Endothelial cell of umbilical vein (primary cell): ENCODE results near the gene DUOX2. TPM values are rescaled to one million over a fixed set of nuclear protein-coding genes. Genes with fewer than 3 reads are reported as not detected.

Experiments
- BruUV-seq: library from RNA; stranded (reverse); fragments of 400-500 nt; replicated peaks from 2 replicates; lab custom pipeline; 2021; lab: Mats Ljungman, UMichigan
- CTCF ChIA-PET: fragments of 300-600, 350-600 bp; sonication (Branson Sonifier 250); formaldehyde crosslinking; loops from one replicate; lab custom pipeline; 2021; ENCODE audit warnings: antibody characterized with exemption, inconsistent platforms; lab: Charles Lee
- POLR2A ChIA-PET: fragments of 300-600, 350-600 bp; sonication (Branson Sonifier 250); formaldehyde crosslinking; loops from one replicate; lab custom pipeline; 2021; ENCODE audit warnings: antibody characterized with exemption, inconsistent platforms; lab: Charles Lee
- DNase-seq: peaks from one replicate; pipeline ENCODE4 v3.0.0-alpha.2; 2011; ENCODE audit warnings: low read depth, low spot score
- FAIRE-seq: peaks from 2 replicates; lab custom pipeline; 2011; peaks lifted over from hg19 to GRCh38; lab: Jason Lieb, UNC
- H2AFZ ChIP-seq: 2 replicates; pipeline ENCODE4 v1.6.0; 2012; ENCODE audit warnings: low read depth, low read length, control low read depth, inconsistent platforms
- H3K27ac ChIP-seq: 2 replicates; pipeline ENCODE4 v1.5.1; 2011; ENCODE audit warnings: low read depth, mild to moderate bottlenecking, control low read depth, low read length, moderate library complexity; ENCODE audit not compliant: insufficient read depth
- H3K27me3 ChIP-seq, 2 experiments: 2 replicates each; pipeline versions ENCODE4 v1.6.0 to v1.6.1; 2011; ENCODE audit warnings: low read length in 2 of 2, mixed read lengths in 1 of 2; ENCODE audit not compliant: control insufficient read depth in 2 of 2, insufficient read depth in 2 of 2
- H3K36me3 ChIP-seq, 2 experiments: 2 replicates in 1 of 2; 3 replicates in 1 of 2; pipeline ENCODE4 v1.5.1; 2011; ENCODE audit warnings: low read length in 2 of 2, mild to moderate bottlenecking in 1 of 2, moderate library complexity in 1 of 2; ENCODE audit not compliant: control insufficient read depth in 2 of 2, insufficient read depth in 2 of 2; ENCODE audit errors: extremely low read depth in 1 of 2
- H3K4me1 ChIP-seq: 3 replicates; pipeline ENCODE4 v1.5.1; 2011; ENCODE audit warnings: mild to moderate bottlenecking, low read length; ENCODE audit not compliant: control insufficient read depth, insufficient read depth; ENCODE audit errors: extremely low read depth
- H3K4me2 ChIP-seq: 2 replicates; pipeline ENCODE4 v1.6.1; 2011; ENCODE audit warnings: low read length, control low read depth, mixed read lengths; ENCODE audit not compliant: insufficient read depth
- H3K4me3 ChIP-seq, 3 experiments: fragments of 200-600 bp in 1 of 3; sonication (generic), shearing (Covaris generic) in 1 of 3; replicated peaks in 1 of 3; 2 replicates each; pipeline ENCODE4 v1.5.1; 2011 to 2016; ENCODE audit warnings: control low read depth in 3 of 3, low read length in 3 of 3, mild to moderate bottlenecking in 2 of 3, inconsistent platforms in 1 of 3, low read depth in 1 of 3, moderate library complexity in 1 of 3; ENCODE audit not compliant: insufficient read depth in 1 of 3
- H3K79me2 ChIP-seq: 2 replicates; pipeline ENCODE4 v1.6.0; 2012; ENCODE audit warnings: low read length, inconsistent platforms; ENCODE audit not compliant: control insufficient read depth, insufficient read depth
- H3K9ac ChIP-seq: replicated peaks from 2 replicates; pipeline ENCODE3; 2011; ENCODE audit warnings: low read length, control low read depth; ENCODE audit not compliant: insufficient read depth; ENCODE audit errors: extremely low read depth
- H3K9me1 ChIP-seq: replicated peaks from 3 replicates; pipeline ENCODE4 v1.6.0; 2011; ENCODE audit warnings: mild to moderate bottlenecking, low read length; ENCODE audit not compliant: control insufficient read depth, insufficient read depth; ENCODE audit errors: extremely low read depth
- H3K9me3 ChIP-seq: replicated peaks from 2 replicates; pipeline ENCODE4 v1.5.1; 2012; ENCODE audit warnings: low read length, inconsistent platforms; ENCODE audit not compliant: control insufficient read depth, insufficient read depth
- H4K20me1 ChIP-seq: replicated peaks from 2 replicates; pipeline ENCODE3; 2011; ENCODE audit warnings: mild to moderate bottlenecking, low read length; ENCODE audit not compliant: control insufficient read depth, insufficient read depth; ENCODE audit errors: extremely low read depth
- CTCF ChIP-seq, 2 donors: IDR thresholded peaks; 1 replicate in 1 of 2; 2 replicates in 1 of 2; pipeline ENCODE4 v1.5.1; 2011; ENCODE audit warnings: low read length in 2 of 2, mild to moderate bottlenecking in 2 of 2, moderate library complexity in 2 of 2, control low read depth in 1 of 2, inconsistent platforms in 1 of 2, low read depth in 1 of 2; ENCODE audit not compliant: insufficient read depth in 1 of 2; ENCODE audit errors: extremely low read depth in 1 of 2
- EZH2 ChIP-seq: IDR thresholded peaks from 2 replicates; pipeline ENCODE4 v1.6.1; 2012; ENCODE audit warnings: borderline replicate concordance, low read depth, mild to moderate bottlenecking, moderate library complexity, low read length, inconsistent platforms; ENCODE audit not compliant: severe bottlenecking
- FOS ChIP-seq: IDR thresholded peaks from 2 replicates; pipeline ENCODE4 v1.6.1; 2011; ENCODE audit warnings: mild to moderate bottlenecking, low read length, moderate library complexity, borderline replicate concordance; ENCODE audit not compliant: insufficient read depth
- GATA2 ChIP-seq: IDR thresholded peaks from 2 replicates; pipeline ENCODE4 v1.7.0; 2011; ENCODE audit warnings: low read depth, mild to moderate bottlenecking, moderate library complexity, mixed read lengths, low read length; ENCODE audit not compliant: insufficient read length, insufficient read depth
- JUN ChIP-seq: IDR thresholded peaks from 2 replicates; pipeline ENCODE4 v1.6.1; 2011; ENCODE audit warnings: borderline replicate concordance, low read depth; ENCODE audit not compliant: insufficient read length, insufficient read depth
- MAX ChIP-seq: IDR thresholded peaks from 2 replicates; pipeline ENCODE4 v1.6.1; 2011; ENCODE audit not compliant: insufficient read depth, insufficient read length
- MYC ChIP-seq: IDR thresholded peaks from one replicate; pipeline ENCODE4 v1.6.1; 2011; ENCODE audit warnings: mild to moderate bottlenecking, low read depth, low read length
- POLR2A ChIP-seq: IDR thresholded peaks from 2 replicates; pipeline ENCODE4 v1.6.1; 2012; ENCODE audit warnings: low read depth, mild to moderate bottlenecking, control low read depth, low read length
- POLR2AphosphoS5 ChIP-seq: IDR thresholded peaks from 2 replicates; pipeline ENCODE4 v1.6.1; 2012; ENCODE audit warnings: low read depth, mild to moderate bottlenecking, control low read depth, low read length, moderate library complexity; ENCODE audit not compliant: insufficient read depth
- dilution Hi-C: fragments of 300-500 bp; cut with MboI; formaldehyde crosslinking; loops from one replicate; pipeline ENCODE4 v1.15.0; 2019; ENCODE audit warnings: low sequenced_read_pairs; ENCODE audit not compliant: extremely low pct_ligation_motif_present
- intact Hi-C: fragments of 100-400 bp; cut with micrococcal nuclease; formaldehyde crosslinking; loops from one replicate; pipeline ENCODE4 v1.10.0; 2022
- polyA plus RNA-seq, 4 experiments: library from polyadenylated mRNA; depleted of rRNA in 3 of 4; stranded (reverse) in 3 of 4; unstranded in 1 of 4; fragments of >200 nt; gene quantifications; 2 replicates each; pipeline versions ENCODE4 v1.2.1 to v1.2.3, GENCODE V29; 2011 to 2012; ENCODE audit warnings: missing spikeins in 1 of 4
- total RNA-seq: library from RNA; stranded (reverse); gene quantifications from 2 replicates; pipeline ENCODE4 v1.2.3, GENCODE V29; 2021

DUOX2 gene
- total and polyA plus RNA-seq, 2 donors (not counting 3 experiments of a cell fraction or from before 2014, with no cell fraction given), result 0.01 TPM; not detected in 1

DNA sequence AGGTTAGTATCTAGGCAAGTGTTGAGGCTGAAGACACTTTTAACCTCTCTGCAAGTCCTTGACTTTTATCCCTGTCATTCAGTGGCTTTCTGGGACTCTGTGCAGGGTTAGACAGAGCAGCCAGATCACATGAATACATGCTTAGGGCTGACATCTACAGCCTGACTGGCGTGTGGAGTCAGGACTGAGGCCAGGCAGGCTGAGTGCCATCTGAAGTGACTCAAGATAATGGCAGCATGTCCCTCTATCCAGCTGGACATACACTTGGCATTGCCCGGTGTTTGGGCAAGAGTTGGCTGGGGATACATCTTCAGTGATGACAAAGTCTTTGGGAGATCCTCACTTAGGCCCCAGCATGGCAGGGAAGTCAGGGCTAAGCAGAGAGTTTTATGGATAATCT, 22.4 kb downstream of the DUOX2 start:
- H3K27me3 ChIP-seq, result peaks cover 28 to 33% of the 10 kb centered on the region in 2 experiments
- H3K9me3 ChIP-seq, result no peaks in the 10 kb centered on the region
- ChIA-PET CTCF (no interaction called here), POLR2A (no interaction called here)
- BruUV-seq, result no TSS peak
- intact Hi-C loops, result no loop called here
- no peaks in the 10 kb centered on the region for H3K79me2 ChIP-seq
- no peaks in the 10 kb centered on the region for H3K36me3 ChIP-seq
- no peak overlapping the region for H3K27ac ChIP-seq
- no peaks in the 10 kb centered on the region for H3K9me1 ChIP-seq
- no peak for TF ChIP-seq EZH2
- TF ChIP-seq CTCF (IDR thresholded peaks at IDR 0.05; ENCODE audit: extremely low read depth in 1 of 2, insufficient read depth in 1 of 2, low read depth in 1 of 2, low read length in 2 of 2), result no peak
- TF ChIP-seq MYC, result no peak
- TF ChIP-seq POLR2AphosphoS5, result no peak
- TF ChIP-seq JUN, result no peak
- no peak for TF ChIP-seq FOS
- no peak for TF ChIP-seq MAX
- TF ChIP-seq GATA2, result no peak
- no peak for TF ChIP-seq POLR2A
- no peak overlapping the region for H3K4me3 ChIP-seq
- no peaks in the 10 kb centered on the region for H4K20me1 ChIP-seq
- no peak overlapping the region for H3K9ac ChIP-seq
- no peaks in the 10 kb centered on the region for H3K4me1 ChIP-seq
- no peak overlapping the region for H3K4me2 ChIP-seq
- no peak for FAIRE-seq
- dilution Hi-C loops, result no loop called here
- no peak overlapping the region for H2AFZ ChIP-seq
- no peak for DNase-seq
